ENCODE results near the gene UHRF2.

GRCh38 chr9:6501526-6502210, 88.7 kb downstream of the UHRF2 start:
- TF ChIP-seq CREM (CRISPR knock-in tag; IDR thresholded peaks at IDR 0.05) (no peak), ZNF281 (CRISPR knock-in tag; IDR thresholded peaks at IDR 0.05) (no peak), CTCF (IDR thresholded peaks at IDR 0.05) (no peak), NR1H2 (CRISPR knock-in tag; IDR thresholded peaks at IDR 0.05) (no peak), ZBTB43 (CRISPR knock-in tag; IDR thresholded peaks at IDR 0.05) (no peak), USF2 (CRISPR knock-in tag; IDR thresholded peaks at IDR 0.05) (no peak)
